Measurements from ENCODE around the gene CMIP.

GRCh38 chr16:81456523-81457325, 12.1 kb downstream of the CMIP start:
- TF ChIP-seq CTCF (IDR thresholded peaks at IDR 0.05) (no peak), POLR2A (IDR thresholded peaks at IDR 0.05) (no peak)
